Kidney epithelial cell (primary cell): ENCODE data around the gene PACS2. TPM values are rescaled to one million over a fixed set of nuclear protein-coding genes. Genes with fewer than 3 reads are reported as not detected.

Source experiments
- DNase-seq: peaks from one replicate; pipeline ENCODE4 v3.0.0-alpha.2; 2010; ENCODE audit warnings: low read depth
- H3K27me3 ChIP-seq: 2 replicates; pipeline ENCODE4 v1.6.0; 2011; ENCODE audit warnings: low read length; ENCODE audit not compliant: control insufficient read depth, insufficient read depth
- H3K36me3 ChIP-seq: 2 replicates; pipeline ENCODE4 v1.5.1; 2011; ENCODE audit warnings: low read length; ENCODE audit not compliant: control insufficient read depth, insufficient read depth
- H3K4me3 ChIP-seq: 2 replicates; pipeline ENCODE4 v1.5.1; 2011; ENCODE audit warnings: low read depth, mild to moderate bottlenecking, control low read depth, low read length
- CTCF ChIP-seq: IDR thresholded peaks from 2 replicates; pipeline ENCODE4 v1.5.1; 2011; ENCODE audit warnings: mild to moderate bottlenecking, moderate library complexity, low read length, control low read depth, inconsistent platforms; ENCODE audit not compliant: insufficient read depth, poor library complexity, severe bottlenecking
- total RNA-seq: library from RNA; depleted of rRNA; stranded (reverse); fragments of >200 nt; gene quantifications from 2 replicates; pipeline ENCODE4 v1.2.3, GENCODE V29; 2015

PACS2 gene
- total RNA-seq, 1 donor from 2014 or later, result 105 TPM

- TF ChIP-seq CTCF, result no peak
- DNase-seq, result no peak
- Histone ChIP-seq H3K36me3 (no peaks in the 10 kb centered on the region), H3K4me3 (no peak overlapping the region), H3K27me3 (no peaks in the 10 kb centered on the region)
Measured at GRCh38 chr14:105386581-105387529, 72.3 kb downstream of the PACS2 start.

GRCh38 chr14:105387530-105387922, 73.0 kb downstream of the PACS2 start:
- Histone ChIP-seq H3K36me3 (no peaks in the 10 kb centered on the region), H3K27me3 (no peaks in the 10 kb centered on the region), H3K4me3 (no peak overlapping the region)
- no peak for TF ChIP-seq CTCF
- no peak for DNase-seq

- no peaks in the 10 kb centered on the region for H3K36me3 ChIP-seq
- no peak for TF ChIP-seq CTCF
Measured at GRCh38 chr14:105388110-105388951, 73.8 kb downstream of the PACS2 start.

GRCh38 chr14:105388976-105389375, 74.4 kb downstream of the PACS2 start:
- Histone ChIP-seq H3K36me3 (no peaks in the 10 kb centered on the region), H3K27me3 (no peaks in the 10 kb centered on the region), H3K4me3 (no peak overlapping the region)
- no peak for DNase-seq
- TF ChIP-seq CTCF, result no peak

More at GRCh38 chr14:105388110-105388951, 73.8 kb downstream of the PACS2 start:
- Histone ChIP-seq H3K27me3 (no peaks in the 10 kb centered on the region), H3K4me3 (no peak overlapping the region)
- no peak for DNase-seq

GRCh38 chr14:105389534-105389933, 75.0 kb downstream of the PACS2 start:
- no peak for DNase-seq
- no peak for TF ChIP-seq CTCF
- no peaks in the 10 kb centered on the region for H3K27me3 ChIP-seq
- H3K36me3 ChIP-seq, result no peaks in the 10 kb centered on the region
- H3K4me3 ChIP-seq, result no peak overlapping the region
